ENCODE measurements around the gene PCSK4. TPM values are rescaled to one million over a fixed set of nuclear protein-coding genes. Genes with fewer than 3 reads are reported as not detected.

The PCSK4 gene
- total RNA-seq, 2 donors from 2014 or later = 13.3 to 16.6 TPM

DNA sequence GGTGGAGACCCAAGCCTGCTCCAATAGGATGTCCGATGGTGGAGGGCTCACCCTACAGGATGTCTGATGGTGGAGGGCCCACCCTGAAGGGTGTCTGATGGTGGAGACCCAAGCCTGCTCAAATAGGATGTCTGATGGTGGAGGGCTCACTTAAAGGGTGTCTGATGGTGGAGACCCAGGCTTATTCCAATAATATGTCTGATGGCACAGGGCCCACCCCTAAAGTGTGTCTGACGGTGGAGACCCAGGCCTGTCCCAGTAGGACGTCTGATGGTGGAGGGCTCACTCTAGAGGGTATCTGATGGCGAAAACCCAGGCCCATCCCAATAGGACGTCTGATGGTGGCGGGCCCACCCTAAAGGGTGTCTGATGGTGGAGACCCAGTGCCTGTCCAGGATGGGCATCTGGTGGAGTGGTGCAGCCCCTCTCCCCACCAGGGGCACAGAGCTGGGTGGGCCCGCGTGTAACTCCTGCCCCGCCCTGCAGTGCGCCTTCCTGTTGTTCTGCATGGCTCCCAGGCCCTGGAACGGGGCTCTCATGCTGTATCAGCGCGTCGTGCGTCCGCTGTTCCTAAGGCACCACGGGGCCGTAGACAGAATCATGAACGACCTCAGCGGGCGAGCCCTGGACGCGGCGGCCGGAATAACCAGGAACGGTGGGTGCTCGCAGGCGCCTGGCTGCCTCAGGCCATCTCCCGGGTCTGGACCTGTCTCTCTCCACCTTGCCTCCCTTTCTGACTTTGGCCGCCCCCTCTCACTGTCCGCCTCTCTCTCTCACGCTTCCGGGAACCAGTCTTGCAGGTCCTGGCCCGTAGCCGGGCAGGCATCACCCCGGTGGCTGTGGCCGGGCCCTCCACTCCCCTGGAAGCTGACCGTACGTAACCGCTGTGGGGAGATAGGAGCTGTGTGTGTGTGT, 5.9 kb upstream of the PCSK4 start:
- ATAC-seq (replicated peaks in 1 of 2) (no peak), DNase-seq (no peak)
- no peaks in the 10 kb centered on the region for H3K9me3 Mint-ChIP-seq
- H3K27ac Mint-ChIP-seq = no peak overlapping the region
- H3K4me1 Mint-ChIP-seq (ENCODE audit: low read depth) = peaks cover 7% of the 10 kb centered on the region
- H3K36me3 Mint-ChIP-seq (ENCODE audit: insufficient read depth in 2 of 2) = no peaks in the 10 kb centered on the region
- no peak overlapping the region for H3K4me3 Mint-ChIP-seq
- H3K27me3 Mint-ChIP-seq (ENCODE audit: low read depth) = peaks cover 12% of the 10 kb centered on the region

DNA sequence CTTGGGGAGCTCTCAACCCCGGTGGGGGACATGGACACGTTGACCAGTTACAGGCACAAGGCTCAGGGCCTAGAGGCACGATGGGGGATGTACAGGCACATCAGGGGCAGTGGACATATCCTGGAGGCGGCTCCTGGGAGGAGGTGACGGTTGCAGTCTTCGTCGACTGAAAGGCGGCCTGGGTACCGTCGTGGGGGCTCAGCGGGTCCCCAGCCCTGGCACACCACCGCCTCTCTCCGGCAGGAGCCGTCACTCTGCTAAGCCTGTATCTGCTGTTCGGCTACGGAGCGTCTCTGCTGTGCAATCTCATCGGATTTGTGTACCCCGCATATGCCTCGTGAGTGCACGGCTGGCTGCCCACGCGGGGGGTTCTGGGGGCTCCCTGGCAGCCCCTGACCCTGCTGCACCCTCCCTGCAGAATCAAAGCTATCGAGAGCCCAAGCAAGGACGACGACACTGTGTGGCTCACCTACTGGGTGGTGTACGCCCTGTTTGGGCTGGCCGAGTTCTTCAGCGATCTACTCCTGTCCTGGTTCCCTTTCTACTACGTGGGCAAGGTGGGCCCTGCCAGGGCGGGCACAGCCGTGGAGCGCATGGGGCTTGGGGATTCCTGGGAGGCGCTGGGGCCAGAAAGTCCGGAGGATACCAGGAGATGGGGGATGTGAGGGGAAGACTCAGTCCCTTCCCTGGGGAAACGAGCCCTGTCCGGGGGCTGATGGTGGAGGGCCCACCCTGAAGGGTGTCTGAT, 5.1 kb upstream of the PCSK4 start:
- DNase-seq (no peak), ATAC-seq (replicated peaks in 1 of 2) (no peak)
- H3K9me3 Mint-ChIP-seq = no peaks in the 10 kb centered on the region
- H3K36me3 Mint-ChIP-seq (ENCODE audit: insufficient read depth in 2 of 2) = no peaks in the 10 kb centered on the region
- H3K4me1 Mint-ChIP-seq (ENCODE audit: low read depth) = peaks cover 7% of the 10 kb centered on the region
- H3K4me3 Mint-ChIP-seq = no peak overlapping the region
- H3K27me3 Mint-ChIP-seq (ENCODE audit: low read depth) = peaks cover 12% of the 10 kb centered on the region
- H3K27ac Mint-ChIP-seq = no peak overlapping the region

DNA sequence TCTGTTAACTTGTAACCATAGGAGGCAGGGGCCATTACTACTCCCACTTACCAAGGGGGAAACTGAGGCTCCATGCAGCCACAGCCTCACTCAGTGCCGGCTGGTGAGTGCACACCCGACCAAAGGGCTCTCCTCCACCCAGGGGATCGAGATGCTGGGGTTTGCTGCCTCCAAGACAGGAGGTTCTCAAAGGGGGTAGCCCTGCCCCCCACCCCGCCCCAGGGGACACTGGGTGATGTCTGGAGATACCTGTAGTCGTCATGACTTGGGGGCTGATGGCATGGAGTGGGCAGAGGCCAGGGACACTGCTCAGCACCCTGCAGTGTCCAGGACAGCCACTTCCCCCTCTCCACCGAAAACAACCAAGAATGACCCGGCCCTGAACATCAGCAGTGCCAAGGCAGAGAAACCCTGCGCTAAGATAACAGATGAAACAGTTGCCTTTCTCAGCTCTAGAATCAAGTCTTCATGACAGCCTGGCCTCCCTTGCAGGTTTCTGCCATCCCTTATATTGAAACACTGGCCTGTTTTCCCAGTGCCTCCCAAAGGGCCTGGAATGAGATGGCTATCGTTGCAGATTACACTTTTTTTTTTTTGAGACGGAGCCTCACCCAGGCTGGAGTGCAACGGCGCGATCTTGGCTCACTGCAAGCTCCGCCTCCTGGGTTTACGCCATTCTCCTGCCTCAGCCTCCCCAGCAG, 4.1 kb upstream of the PCSK4 start:
- Mint-ChIP-seq H3K4me1 (ENCODE audit: low read depth) (peaks cover 13% of the 10 kb centered on the region), H3K36me3 (ENCODE audit: insufficient read depth in 2 of 2) (no peaks in the 10 kb centered on the region), H3K4me3 (no peak overlapping the region), H3K9me3 (no peaks in the 10 kb centered on the region), H3K27me3 (ENCODE audit: low read depth) (peaks cover 12% of the 10 kb centered on the region), H3K27ac (no peak overlapping the region)
- no peak for ATAC-seq (replicated peaks in 1 of 2)
- DNase-seq = no peak

DNA sequence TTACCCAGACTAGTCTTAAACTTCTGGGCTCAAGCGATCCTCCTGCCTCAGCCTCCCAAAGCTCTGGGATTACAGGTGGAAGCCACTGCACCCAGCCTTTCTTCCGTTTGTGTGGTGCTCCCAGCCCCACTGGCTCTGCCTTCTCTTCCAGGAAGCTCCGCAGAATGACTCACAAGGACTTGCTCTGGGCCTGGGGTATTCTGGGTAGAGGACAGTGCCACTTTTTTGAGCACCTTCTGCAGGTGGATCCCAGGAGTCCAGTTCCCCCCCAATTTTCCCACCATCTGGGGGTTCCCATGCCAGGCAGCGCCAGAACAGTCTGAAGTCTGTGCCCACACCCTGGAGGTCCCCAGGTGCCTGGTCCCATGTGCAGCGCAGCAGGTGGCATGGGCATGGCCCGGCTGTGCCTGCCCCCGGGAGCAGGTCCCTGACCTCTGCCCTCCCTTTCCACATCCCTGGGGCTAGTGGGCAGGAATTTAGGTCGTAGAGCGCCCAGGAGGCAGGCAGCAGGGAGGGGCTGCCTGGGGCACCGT, 2.4 kb upstream of the PCSK4 start:
- no peaks in the 10 kb centered on the region for H3K36me3 Mint-ChIP-seq (ENCODE audit: insufficient read depth in 2 of 2)
- H3K27me3 Mint-ChIP-seq (ENCODE audit: low read depth) = peaks cover 12% of the 10 kb centered on the region
- ATAC-seq (replicated peaks in 1 of 2) (no peak), DNase-seq (no peak)
- H3K4me3 Mint-ChIP-seq = peak overlapping the region; percentile 82 to 85
- H3K9me3 Mint-ChIP-seq = no peaks in the 10 kb centered on the region
- no peak overlapping the region for H3K27ac Mint-ChIP-seq
- peaks cover 14% of the 10 kb centered on the region for H3K4me1 Mint-ChIP-seq (ENCODE audit: low read depth)

DNA sequence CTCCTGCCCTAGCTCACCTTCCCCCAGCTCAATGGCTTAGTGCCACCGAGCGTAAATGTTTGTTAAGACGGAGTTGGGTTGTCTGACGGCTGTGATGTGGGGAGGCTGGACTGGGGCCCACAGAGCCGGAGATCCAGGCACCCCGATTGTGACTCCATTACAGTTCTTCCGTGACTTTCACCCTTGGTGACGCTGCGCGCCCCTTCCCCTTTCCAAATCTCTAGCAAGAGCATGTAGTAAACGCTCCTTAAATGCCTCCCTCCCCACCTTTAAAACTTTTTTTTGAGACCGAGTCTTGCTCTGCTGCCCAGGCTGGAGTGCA, 1.7 kb upstream of the PCSK4 start:
- Mint-ChIP-seq H3K4me1 (ENCODE audit: low read depth) (peaks cover 14% of the 10 kb centered on the region), H3K9me3 (no peaks in the 10 kb centered on the region), H3K4me3 (peak overlapping the region; percentile 82 to 85), H3K27me3 (ENCODE audit: low read depth) (peaks cover 12% of the 10 kb centered on the region), H3K27ac (no peak overlapping the region), H3K36me3 (ENCODE audit: insufficient read depth in 2 of 2) (no peaks in the 10 kb centered on the region)
- ATAC-seq (replicated peaks in 1 of 2) (no peak), DNase-seq (no peak)

DNA sequence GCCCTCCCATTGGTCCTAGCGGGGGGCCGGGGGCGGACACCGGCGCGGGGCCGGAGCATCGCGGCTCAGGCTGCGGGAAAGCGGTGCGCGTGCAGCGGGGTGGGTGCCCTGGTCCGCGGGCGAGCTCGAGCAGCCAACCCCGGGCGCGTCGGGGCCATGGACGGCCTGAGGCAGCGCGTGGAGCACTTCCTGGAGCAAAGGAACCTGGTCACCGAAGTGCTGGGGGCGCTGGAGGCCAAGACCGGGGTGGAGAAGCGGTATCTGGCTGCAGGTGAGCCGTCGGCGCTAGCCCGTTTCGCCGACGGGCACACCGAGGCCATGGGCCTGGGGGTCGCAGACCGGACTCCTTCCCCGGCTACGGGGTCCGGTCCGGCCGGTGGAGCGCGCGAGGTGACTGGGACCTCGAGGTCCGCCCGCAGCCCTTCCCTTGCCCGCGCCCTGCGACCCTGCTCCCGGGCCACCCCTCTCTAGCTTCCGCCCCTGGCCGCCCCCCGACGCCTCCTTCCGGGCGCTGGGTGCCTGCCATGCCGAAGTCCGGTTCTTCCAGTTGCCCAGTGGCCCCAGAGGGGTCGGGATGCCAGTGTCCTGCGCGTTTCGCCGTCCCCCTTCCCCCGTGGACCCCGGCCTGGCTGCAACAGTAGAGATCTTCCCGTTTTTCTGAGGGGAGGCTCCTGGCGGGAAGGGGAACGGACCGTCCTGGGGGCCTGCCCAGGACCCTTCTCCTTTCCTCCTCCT, 1.1 kb upstream of the PCSK4 start, which contains the start of gene REEP6:
TSS of gene REEP6 (plus strand) at position 68 of the 735 bp plus-strand sequence. CDS start at position 157, 89 bp downstream.
- Mint-ChIP-seq H3K4me1 (ENCODE audit: low read depth) (peaks cover 14% of the 10 kb centered on the region), H3K36me3 (ENCODE audit: insufficient read depth in 2 of 2) (no peaks in the 10 kb centered on the region), H3K27ac (peak within 1 kb of the TSS; percentile 4), H3K27me3 (ENCODE audit: low read depth) (peaks cover 12% of the 10 kb centered on the region), H3K4me3 (peak within 1 kb of the TSS; percentile 82 to 85), H3K9me3 (no peaks in the 10 kb centered on the region)
- ATAC-seq (replicated peaks in 1 of 2) = no peak
- DNase-seq = no peak

DNA sequence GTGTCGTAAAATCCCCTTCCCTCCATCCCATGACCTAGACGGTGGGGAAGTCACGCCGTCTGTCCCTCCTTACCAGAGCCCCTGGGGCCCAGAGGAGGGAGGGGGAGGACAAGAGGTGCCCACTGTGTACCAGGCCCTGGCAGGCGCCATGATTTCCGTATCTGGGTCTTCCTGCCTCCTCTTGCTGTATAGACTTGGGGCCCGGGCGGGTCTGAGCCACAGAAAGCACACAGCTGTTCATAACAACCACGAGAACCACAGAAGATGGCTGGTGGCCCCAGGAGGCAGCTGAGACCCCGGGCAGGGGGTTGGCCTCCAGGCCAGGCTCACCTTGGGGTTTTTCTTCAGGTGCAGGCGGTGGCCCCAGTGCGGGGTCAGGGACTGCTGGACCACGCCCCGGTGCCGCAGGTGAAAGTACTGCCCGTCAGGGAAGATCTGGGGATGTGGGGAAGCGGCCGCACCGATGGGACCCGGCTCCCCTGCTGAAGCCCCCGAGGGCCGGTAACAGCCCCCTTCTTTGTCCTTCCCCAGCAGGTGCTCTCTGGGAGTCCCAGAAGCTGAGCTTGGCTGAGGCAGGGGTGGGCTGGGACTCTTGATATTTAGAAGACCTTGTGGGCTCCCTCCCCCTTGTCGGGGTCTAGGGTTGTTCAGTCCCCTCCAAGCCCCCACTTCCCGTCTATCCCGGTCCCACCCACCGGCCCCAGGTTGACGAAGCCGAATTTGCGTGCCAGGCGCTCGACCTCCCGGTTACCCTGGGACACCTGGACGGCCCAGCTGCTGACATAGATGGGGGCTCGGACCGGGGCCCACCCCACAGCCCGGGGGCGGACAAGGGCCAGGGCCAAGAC, 463 bp downstream of the PCSK4 start:
- H3K36me3 Mint-ChIP-seq (ENCODE audit: insufficient read depth in 2 of 2) = no peaks in the 10 kb centered on the region
- DNase-seq = peak in 1 of 2 donors; percentile 33
- H3K4me1 Mint-ChIP-seq (ENCODE audit: low read depth) = peaks cover 14% of the 10 kb centered on the region
- H3K9me3 Mint-ChIP-seq = no peaks in the 10 kb centered on the region
- H3K4me3 Mint-ChIP-seq = peak overlapping the region; percentile 80 to 82
- peaks cover 12% of the 10 kb centered on the region for H3K27me3 Mint-ChIP-seq (ENCODE audit: low read depth)
- ATAC-seq (replicated peaks in 1 of 2) = no peak
- H3K27ac Mint-ChIP-seq = no peak overlapping the region

DNA sequence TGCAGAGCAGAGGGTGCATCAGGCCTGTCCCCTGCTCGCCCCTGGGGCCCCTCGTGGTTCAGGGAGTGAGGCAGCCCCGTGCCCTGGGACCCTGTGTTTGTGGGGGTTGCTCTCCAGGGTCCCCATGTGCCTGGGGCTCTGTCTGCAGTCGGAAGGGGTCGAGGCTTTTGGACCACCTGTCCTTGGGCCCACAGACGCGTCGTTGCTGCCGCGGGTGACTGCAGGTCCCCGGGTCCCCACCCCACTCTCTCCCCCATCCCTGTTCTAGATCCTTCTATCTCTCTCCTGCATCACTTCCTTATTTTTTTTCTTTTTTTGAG, 1.9 kb downstream of the PCSK4 start:
- Mint-ChIP-seq H3K27me3 (ENCODE audit: low read depth) (peaks cover 12% of the 10 kb centered on the region), H3K27ac (no peak overlapping the region), H3K9me3 (no peaks in the 10 kb centered on the region)

DNA sequence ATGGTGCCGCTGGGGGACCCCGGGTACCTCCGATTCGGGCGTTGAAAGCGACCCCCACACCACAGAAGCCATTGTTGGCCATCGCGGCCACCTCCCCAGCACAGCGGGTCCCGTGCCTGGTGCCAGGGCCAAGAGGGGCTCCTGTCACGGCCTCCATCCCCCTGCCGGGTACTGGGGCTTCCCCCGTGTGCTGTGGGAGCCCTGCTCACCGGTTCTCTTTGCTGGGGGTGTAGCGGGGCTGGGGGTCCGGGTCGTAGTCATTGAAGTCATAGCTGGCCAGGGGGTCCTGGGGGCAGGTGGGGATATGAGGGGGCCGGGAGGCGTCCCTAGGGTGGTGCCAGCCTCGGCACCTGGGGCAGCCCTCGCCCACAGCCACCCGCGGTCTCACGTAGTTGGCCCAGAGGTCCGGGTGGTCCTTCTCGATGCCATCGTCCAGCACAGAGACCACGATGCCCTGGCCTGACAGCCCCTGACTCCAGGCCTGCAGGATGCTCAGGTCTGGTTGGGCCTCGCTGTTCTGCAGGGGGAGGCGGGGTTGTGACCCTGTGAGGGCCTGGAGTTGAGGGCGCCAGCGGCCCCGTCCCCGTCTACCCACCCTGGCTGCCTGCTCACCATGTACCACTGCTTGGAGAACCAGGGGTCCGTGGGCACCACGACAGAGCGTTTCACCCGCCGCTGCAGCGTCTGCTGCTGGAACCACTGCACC, 2.4 kb downstream of the PCSK4 start:
- no peak for DNase-seq
- ATAC-seq (replicated peaks in 1 of 2) = no peak
- Mint-ChIP-seq H3K9me3 (no peaks in the 10 kb centered on the region), H3K36me3 (ENCODE audit: insufficient read depth in 2 of 2) (no peaks in the 10 kb centered on the region), H3K27me3 (ENCODE audit: low read depth) (peaks cover 12% of the 10 kb centered on the region), H3K27ac (no peak overlapping the region), H3K4me1 (ENCODE audit: low read depth) (peaks cover 14% of the 10 kb centered on the region), H3K4me3 (no peak overlapping the region)

More for the DNA sequence above, 1.9 kb downstream of the PCSK4 start:
- no peaks in the 10 kb centered on the region for H3K36me3 Mint-ChIP-seq (ENCODE audit: insufficient read depth in 2 of 2)
- H3K4me1 Mint-ChIP-seq (ENCODE audit: low read depth) = peaks cover 14% of the 10 kb centered on the region
- no peak overlapping the region for H3K4me3 Mint-ChIP-seq
- DNase-seq (no peak), ATAC-seq (replicated peaks in 1 of 2) (no peak)

DNA sequence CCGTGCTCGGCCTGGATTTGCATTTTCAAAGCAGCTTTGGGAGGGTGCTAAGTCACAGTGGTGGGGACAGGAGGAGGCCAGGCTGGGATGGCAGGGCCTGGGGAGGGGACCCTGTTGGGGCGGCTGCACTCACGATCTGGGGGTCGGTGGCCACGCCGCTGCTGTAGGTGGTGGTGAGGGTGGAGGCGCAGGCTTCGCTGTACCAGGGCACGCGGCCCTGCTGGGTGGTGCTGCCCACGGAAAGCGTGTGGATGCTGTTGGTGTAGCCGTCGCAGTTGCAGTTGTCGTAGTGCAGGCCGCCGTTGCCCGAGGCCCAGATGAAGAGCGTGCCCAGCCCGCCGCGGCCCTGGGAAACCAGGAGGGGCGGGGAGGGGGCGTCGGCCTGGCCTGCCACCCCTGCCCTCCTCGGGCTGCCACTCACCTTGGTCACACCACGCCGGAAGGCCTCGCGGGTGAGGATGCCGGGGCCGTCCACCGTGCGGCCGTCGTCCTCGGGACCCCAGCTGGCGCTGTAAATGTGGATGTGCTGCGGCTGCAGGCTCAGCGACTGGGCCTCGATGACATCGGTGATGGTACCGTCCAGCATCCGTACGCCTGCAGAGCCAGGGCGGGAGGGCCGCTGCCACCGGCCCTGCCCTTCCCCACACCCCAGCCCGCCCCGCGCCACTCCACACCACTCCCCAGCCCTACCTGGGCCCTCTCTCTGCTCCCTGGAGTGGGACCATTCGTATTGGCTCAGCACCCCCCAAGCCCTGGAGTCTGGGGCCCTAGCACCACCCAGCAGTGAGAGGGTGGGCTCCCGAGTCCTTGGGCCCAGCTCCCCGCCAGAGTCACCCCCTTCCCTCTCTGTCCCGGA, 3.2 kb downstream of the PCSK4 start:
- DNase-seq (no peak), ATAC-seq (replicated peaks in 1 of 2) (no peak)
- H3K27me3 Mint-ChIP-seq (ENCODE audit: low read depth) = peaks cover 4% of the 10 kb centered on the region
- H3K9me3 Mint-ChIP-seq = no peaks in the 10 kb centered on the region
- H3K4me1 Mint-ChIP-seq (ENCODE audit: low read depth) = peaks cover 12% of the 10 kb centered on the region
- no peaks in the 10 kb centered on the region for H3K36me3 Mint-ChIP-seq (ENCODE audit: insufficient read depth in 2 of 2)
- H3K4me3 Mint-ChIP-seq = no peak overlapping the region
- no peak overlapping the region for H3K27ac Mint-ChIP-seq

DNA sequence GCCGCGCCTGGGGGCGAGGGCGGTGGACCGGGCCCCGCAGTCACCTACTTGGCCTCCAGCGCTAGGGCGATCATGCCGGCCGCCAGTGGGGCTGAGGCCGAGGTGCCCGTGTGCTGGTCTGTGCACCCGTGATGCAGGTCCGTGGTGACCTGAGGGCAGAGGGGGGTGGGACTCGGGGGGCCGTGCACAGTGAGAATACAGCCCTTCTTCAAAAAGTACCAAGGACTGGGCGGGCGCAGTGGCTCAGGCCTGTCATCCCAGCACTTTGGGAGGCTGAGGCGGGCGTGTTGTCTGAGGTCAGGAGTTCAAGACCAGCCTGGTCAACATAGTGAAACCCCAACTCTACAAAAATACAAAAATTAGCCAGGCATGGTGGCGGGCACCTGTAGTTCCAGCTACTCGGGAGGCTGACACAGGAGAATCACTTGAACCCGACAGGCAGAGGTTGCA, 6.1 kb downstream of the PCSK4 start:
- ATAC-seq (replicated peaks in 1 of 2) (no peak), DNase-seq (no peak)
- Mint-ChIP-seq H3K4me3 (no peak overlapping the region), H3K36me3 (ENCODE audit: insufficient read depth in 2 of 2) (peaks cover 1 to 2% of the 10 kb centered on the region in 2 donors), H3K27ac (no peak overlapping the region), H3K9me3 (no peaks in the 10 kb centered on the region), H3K4me1 (ENCODE audit: low read depth) (peaks cover 9% of the 10 kb centered on the region), H3K27me3 (ENCODE audit: low read depth) (no peaks in the 10 kb centered on the region)

All from activated T-cell treated with anti-CD3 and anti-CD28 coated beads, Interleukin-2, amount 50 U/mL, for 72 hours (primary cell).